DND-41 (cell line): ENCODE measurements around the gene EIF5B.

ENCODE experiments used
- ATAC-seq: fragments of 200-7000 bp; cut with Tn5 transposase; 3 replicates; pipeline ENCODE4 v1.9.1; 2021; ENCODE audit warnings: low read depth; ENCODE audit not compliant: insufficient read depth
- DNase-seq: peaks from one replicate; pipeline ENCODE4 v3.0.0-alpha.2; 2020
- H2AFZ ChIP-seq: 2 replicates; pipeline ENCODE4 v1.6.0; 2012; ENCODE audit warnings: low read depth, low read length
- H3K27ac ChIP-seq: 2 replicates; pipeline ENCODE4 v1.5.1; 2012; ENCODE audit warnings: low read length, inconsistent platforms
- H3K27me3 ChIP-seq: fragments of 200-600 bp; sonication (generic); 2 replicates; pipeline ENCODE4 v1.6.0; 2012; ENCODE audit warnings: low read length, mild to moderate bottlenecking, inconsistent platforms; ENCODE audit not compliant: insufficient read depth, poor library complexity
- H3K36me3 ChIP-seq: 2 replicates; pipeline ENCODE4 v1.5.1; 2012; ENCODE audit warnings: low read length, inconsistent platforms; ENCODE audit not compliant: insufficient read depth
- H3K4me1 ChIP-seq: 2 replicates; pipeline ENCODE4 v1.5.1; 2012; ENCODE audit warnings: mild to moderate bottlenecking, low read length; ENCODE audit not compliant: insufficient read depth
- H3K4me2 ChIP-seq: 2 replicates; pipeline ENCODE4 v1.6.0; 2012; ENCODE audit warnings: mild to moderate bottlenecking, moderate library complexity, low read length, inconsistent platforms; ENCODE audit not compliant: insufficient read depth
- H3K4me3 ChIP-seq, 2 experiments: fragments of 200-600 bp in 1 of 2; shearing (Covaris generic) in 1 of 2; 2 replicates each; pipeline ENCODE4 v1.5.1; 2012 to 2016; ENCODE audit warnings: inconsistent platforms in 2 of 2, low read length in 2 of 2, mild to moderate bottlenecking in 2 of 2, low read depth in 1 of 2, moderate library complexity in 1 of 2
- H3K79me2 ChIP-seq: 2 replicates; pipeline ENCODE4 v1.6.0; 2012; ENCODE audit warnings: low read length, inconsistent platforms; ENCODE audit not compliant: insufficient read depth
- H3K9ac ChIP-seq: 2 replicates; pipeline ENCODE4 v1.6.0; 2012; ENCODE audit warnings: low read depth, mild to moderate bottlenecking, inconsistent platforms, low read length, moderate library complexity
- H3K9me3 ChIP-seq: 2 replicates; pipeline ENCODE4 v1.5.1; 2012; ENCODE audit warnings: low read length, moderate library complexity, mild to moderate bottlenecking, inconsistent platforms; ENCODE audit not compliant: insufficient read depth, severe bottlenecking
- H4K20me1 ChIP-seq: 2 replicates; pipeline ENCODE4 v1.6.0; 2012; ENCODE audit warnings: low read length; ENCODE audit not compliant: insufficient read depth
- EZH2 ChIP-seq: IDR thresholded peaks from 3 replicates; pipeline ENCODE4 v1.6.1; 2012; ENCODE audit warnings: borderline replicate concordance, low read depth, mild to moderate bottlenecking, moderate library complexity, low read length, inconsistent platforms; ENCODE audit not compliant: severe bottlenecking
- TF ChIP-seq, protein P1 (sequence below): IDR thresholded peaks from 2 replicates; pipeline ENCODE4 v1.5.1; 2012; ENCODE audit warnings: borderline replicate concordance, low read length, moderate library complexity, mild to moderate bottlenecking; ENCODE audit not compliant: poor library complexity, severe bottlenecking; ENCODE audit errors: extremely low read depth

The EIF5B gene

GRCh38 chr2:99424371-99424770 lies 87.2 kb downstream of the EIF5B start:
- no peak for TF ChIP-seq EZH2
- TF ChIP-seq, protein P1, sequence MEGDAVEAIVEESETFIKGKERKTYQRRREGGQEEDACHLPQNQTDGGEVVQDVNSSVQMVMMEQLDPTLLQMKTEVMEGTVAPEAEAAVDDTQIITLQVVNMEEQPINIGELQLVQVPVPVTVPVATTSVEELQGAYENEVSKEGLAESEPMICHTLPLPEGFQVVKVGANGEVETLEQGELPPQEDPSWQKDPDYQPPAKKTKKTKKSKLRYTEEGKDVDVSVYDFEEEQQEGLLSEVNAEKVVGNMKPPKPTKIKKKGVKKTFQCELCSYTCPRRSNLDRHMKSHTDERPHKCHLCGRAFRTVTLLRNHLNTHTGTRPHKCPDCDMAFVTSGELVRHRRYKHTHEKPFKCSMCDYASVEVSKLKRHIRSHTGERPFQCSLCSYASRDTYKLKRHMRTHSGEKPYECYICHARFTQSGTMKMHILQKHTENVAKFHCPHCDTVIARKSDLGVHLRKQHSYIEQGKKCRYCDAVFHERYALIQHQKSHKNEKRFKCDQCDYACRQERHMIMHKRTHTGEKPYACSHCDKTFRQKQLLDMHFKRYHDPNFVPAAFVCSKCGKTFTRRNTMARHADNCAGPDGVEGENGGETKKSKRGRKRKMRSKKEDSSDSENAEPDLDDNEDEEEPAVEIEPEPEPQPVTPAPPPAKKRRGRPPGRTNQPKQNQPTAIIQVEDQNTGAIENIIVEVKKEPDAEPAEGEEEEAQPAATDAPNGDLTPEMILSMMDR = no peak
- Histone ChIP-seq H3K9me3 (no peaks in the 10 kb centered on the region), H3K27me3 (no peaks in the 10 kb centered on the region), H3K4me3 (no peak overlapping the region), H3K9ac (no peak overlapping the region), H3K79me2 (no peaks in the 10 kb centered on the region; the same call in 1 of the 2 replicates), H4K20me1 (peaks cover 11% of the 10 kb centered on the region; the same call in 1 of the 2 replicates), H2AFZ (no peak overlapping the region), H3K27ac (no peak overlapping the region), H3K4me2 (no peak overlapping the region), H3K36me3 (peaks cover 91% of the 10 kb centered on the region), H3K4me1 (no peaks in the 10 kb centered on the region)
- ATAC-seq (no peak), DNase-seq (no peak)

DNA sequence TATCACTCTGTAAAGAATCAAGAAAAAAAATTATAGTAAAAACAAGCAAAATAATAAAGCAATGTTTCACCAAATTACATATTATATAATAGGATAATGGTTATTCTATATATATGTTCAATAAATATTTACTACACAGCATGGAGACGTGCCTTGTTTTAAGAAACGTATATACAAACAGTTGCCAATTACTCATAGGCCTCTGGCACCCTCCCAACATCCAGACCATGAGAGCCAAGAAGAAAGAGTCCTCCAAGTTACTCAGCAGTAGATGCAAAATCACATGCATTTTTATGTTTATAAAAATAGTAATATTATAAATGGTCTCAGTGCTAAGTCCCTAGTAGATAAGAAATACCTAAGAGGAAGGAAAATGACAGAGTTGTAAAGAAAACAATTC lies 87.8 kb downstream of the EIF5B start:
- peaks cover 8% of the 10 kb centered on the region; the same call in 1 of the 2 replicates for H4K20me1 ChIP-seq
- H2AFZ ChIP-seq = no peak overlapping the region
- no peaks in the 10 kb centered on the region; the same call in 1 of the 2 replicates for H3K79me2 ChIP-seq
- no peak overlapping the region for H3K4me3 ChIP-seq
- ATAC-seq = no peak
- H3K9me3 ChIP-seq = no peaks in the 10 kb centered on the region
- no peaks in the 10 kb centered on the region for H3K27me3 ChIP-seq
- no peaks in the 10 kb centered on the region for H3K4me1 ChIP-seq
- no peak for TF ChIP-seq EZH2
- TF ChIP-seq, protein P1 = no peak
- no peak overlapping the region for H3K4me2 ChIP-seq
- no peak for DNase-seq
- H3K9ac ChIP-seq = no peak overlapping the region
- peaks cover 91% of the 10 kb centered on the region for H3K36me3 ChIP-seq
- H3K27ac ChIP-seq = no peak overlapping the region

DNA sequence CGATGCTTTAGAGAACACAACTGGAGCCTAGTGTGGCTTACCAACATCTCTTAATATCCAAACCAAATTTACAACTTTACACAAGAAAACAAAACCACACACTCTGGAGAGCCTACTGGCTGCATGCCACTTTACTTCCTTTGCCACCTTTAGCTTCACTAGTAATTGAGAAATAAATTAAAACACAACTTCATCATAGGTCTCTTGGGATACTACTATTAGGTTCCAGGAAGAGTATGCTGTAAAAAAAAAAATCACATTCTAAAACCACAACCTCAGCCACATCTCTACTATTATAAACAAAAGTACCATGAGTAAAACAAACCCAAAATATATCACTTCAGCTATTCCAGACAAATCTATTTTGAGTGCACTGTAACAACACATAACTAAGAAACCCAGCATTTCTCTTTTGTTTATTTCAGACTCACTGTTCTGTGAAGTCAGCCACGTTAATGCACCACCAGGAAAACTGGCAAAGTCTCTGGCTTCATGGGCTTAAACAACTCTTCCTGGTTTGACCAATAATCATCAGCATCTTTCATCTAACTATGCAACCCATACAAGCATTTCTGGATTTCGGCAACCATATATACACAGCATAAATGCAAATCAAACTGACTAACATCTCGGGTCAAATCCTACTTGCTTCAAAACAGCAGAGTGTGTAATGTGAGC lies 93.6 kb downstream of the EIF5B start:
- DNase-seq = no peak
- H3K27ac ChIP-seq = no peak overlapping the region
- peaks cover 11% of the 10 kb centered on the region for H4K20me1 ChIP-seq
- H3K9ac ChIP-seq = no peak overlapping the region
- peak; percentile 40; the same call in 2 of the 3 replicates for ATAC-seq
- TF ChIP-seq, protein P1 = no peak
- no peak for TF ChIP-seq EZH2
- peaks cover 77% of the 10 kb centered on the region for H3K36me3 ChIP-seq
- no peaks in the 10 kb centered on the region for H3K27me3 ChIP-seq
- H3K9me3 ChIP-seq = no peaks in the 10 kb centered on the region
- no peak overlapping the region for H3K4me3 ChIP-seq
- H3K4me1 ChIP-seq = no peaks in the 10 kb centered on the region
- 0 out of 2 replicates have a peak, but pooled peaks cover 3% of the 10 kb centered on the region for H3K79me2 ChIP-seq
- H2AFZ ChIP-seq = no peak overlapping the region
- no peak overlapping the region for H3K4me2 ChIP-seq
